ENCODE data around the gene ZNF492.

The ZNF492 gene

DNA sequence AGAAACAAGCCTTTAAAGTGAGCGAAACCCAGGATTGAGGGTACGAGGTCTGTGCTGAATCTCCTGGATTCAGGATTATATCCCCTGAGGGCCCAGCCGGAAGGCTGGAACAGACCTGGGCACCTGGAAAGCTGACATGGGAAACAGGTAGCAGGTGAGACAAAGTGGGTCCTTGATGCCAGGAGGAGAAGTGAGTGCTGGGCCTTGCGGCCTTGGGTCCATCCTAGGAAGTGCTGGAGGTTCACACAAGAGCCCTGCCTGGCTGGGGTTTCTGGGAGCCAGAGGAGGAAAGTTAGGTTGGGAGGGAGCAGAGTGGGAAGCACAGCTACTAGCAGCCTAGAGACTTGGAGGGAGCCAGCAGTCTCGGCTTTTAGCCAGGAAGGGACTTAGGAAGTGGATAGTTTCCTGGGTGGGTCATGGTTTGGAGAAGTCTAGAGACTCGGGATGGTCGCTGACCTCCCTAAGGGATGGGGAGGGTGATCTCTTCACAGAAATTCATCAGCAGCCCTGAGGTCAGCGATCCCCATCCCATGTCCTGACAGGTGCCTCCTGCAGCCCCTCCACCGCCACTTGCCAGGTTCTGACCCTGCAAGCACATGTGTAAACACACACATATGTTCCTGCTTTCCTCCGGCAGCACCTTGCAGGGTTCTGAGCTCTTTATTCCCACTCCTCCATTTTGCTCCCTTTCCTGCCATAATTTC lies 29.4 kb upstream of the ZNF492 start:
- Histone ChIP-seq H3K9me3 (ENCODE audit: insufficient read depth, low read length) (no peaks in the 10 kb centered on the region), H2AFZ (ENCODE audit: low read depth, low read length) (no peak overlapping the region), H3K79me2 (ENCODE audit: low read length) (no peaks in the 10 kb centered on the region), H3K36me3 (replicated peaks; ENCODE audit: low read depth, low read length) (no peaks in the 10 kb centered on the region), H3K9ac (ENCODE audit: low read length) (no peak overlapping the region), H3K4me2 (ENCODE audit: low read length) (no peak overlapping the region), H3K4me3 (ENCODE audit: low read length) (no peak overlapping the region), H3K4me1 (ENCODE audit: low read length) (no peaks in the 10 kb centered on the region), H3K27me3 (ENCODE audit: low read depth, low read length) (no peaks in the 10 kb centered on the region), H4K20me1 (ENCODE audit: insufficient read depth, low read length) (no peaks in the 10 kb centered on the region), H3K27ac (ENCODE audit: low read length) (no peak overlapping the region)
- TF ChIP-seq, protein P1, sequence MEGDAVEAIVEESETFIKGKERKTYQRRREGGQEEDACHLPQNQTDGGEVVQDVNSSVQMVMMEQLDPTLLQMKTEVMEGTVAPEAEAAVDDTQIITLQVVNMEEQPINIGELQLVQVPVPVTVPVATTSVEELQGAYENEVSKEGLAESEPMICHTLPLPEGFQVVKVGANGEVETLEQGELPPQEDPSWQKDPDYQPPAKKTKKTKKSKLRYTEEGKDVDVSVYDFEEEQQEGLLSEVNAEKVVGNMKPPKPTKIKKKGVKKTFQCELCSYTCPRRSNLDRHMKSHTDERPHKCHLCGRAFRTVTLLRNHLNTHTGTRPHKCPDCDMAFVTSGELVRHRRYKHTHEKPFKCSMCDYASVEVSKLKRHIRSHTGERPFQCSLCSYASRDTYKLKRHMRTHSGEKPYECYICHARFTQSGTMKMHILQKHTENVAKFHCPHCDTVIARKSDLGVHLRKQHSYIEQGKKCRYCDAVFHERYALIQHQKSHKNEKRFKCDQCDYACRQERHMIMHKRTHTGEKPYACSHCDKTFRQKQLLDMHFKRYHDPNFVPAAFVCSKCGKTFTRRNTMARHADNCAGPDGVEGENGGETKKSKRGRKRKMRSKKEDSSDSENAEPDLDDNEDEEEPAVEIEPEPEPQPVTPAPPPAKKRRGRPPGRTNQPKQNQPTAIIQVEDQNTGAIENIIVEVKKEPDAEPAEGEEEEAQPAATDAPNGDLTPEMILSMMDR (IDR thresholded peaks at IDR 0.05; ENCODE audit: low read depth, low read length) = no peak
- TF ChIP-seq EZH2phosphoT487 (IDR thresholded peaks at IDR 0.05; ENCODE audit: low read depth) = no peak

DNA sequence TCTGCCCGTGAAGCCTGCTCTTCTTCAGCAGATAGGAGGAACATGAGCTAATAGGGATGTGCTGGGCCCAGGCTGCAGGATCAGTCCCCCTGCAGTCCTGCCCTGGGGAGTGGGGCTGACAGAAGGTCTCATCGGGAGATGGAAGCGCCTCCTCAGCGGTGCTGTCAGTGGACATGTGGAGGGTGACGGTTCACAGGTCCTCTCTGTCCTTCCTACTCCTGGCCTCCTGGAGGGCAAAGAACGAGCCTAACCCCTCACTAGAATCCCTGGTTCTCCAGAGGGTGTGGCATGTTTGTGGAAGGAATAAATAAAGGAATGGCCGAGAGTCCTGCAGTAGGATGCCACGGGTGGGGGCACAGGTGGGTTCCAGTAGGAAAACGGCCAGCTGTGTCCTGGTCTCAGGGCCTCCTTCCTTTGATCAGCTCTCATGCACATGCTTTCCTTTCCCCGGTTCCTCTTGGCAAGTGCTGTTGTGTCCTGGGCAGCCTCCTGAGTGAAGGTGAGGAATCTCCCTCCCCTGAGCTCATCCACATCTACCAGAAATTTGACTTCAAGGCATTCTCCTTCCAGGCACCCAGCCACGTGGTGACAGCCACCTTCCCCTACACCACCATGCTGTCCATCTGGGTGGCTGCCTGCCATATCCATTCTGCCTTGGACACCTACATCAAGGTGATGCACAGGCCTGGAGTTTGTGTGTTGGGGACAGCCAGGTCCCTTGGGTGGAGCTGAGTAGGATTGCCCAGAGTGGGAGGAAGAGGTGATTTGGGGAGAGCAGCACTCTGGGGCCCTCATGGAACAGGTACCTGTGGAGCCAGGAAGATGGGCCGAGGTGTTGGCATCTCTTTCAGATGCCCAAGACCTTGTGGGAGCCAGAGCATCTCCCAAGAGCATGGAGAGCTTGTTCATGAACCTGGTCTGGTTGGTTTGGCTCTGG lies 28.6 kb upstream of the ZNF492 start:
- TF ChIP-seq EZH2phosphoT487 (IDR thresholded peaks at IDR 0.05; ENCODE audit: low read depth) = no peak
- TF ChIP-seq, protein P1 (IDR thresholded peaks at IDR 0.05; ENCODE audit: low read depth, low read length) = no peak
- Histone ChIP-seq H4K20me1 (ENCODE audit: insufficient read depth, low read length) (no peaks in the 10 kb centered on the region), H3K27ac (ENCODE audit: low read length) (no peak overlapping the region), H3K9ac (ENCODE audit: low read length) (no peak overlapping the region), H3K27me3 (ENCODE audit: low read depth, low read length) (no peaks in the 10 kb centered on the region), H3K36me3 (replicated peaks; ENCODE audit: low read depth, low read length) (no peaks in the 10 kb centered on the region), H3K4me2 (ENCODE audit: low read length) (no peak overlapping the region), H3K9me3 (ENCODE audit: insufficient read depth, low read length) (no peaks in the 10 kb centered on the region), H3K4me3 (ENCODE audit: low read length) (no peak overlapping the region), H2AFZ (ENCODE audit: low read depth, low read length) (no peak overlapping the region), H3K79me2 (ENCODE audit: low read length) (no peaks in the 10 kb centered on the region), H3K4me1 (ENCODE audit: low read length) (no peaks in the 10 kb centered on the region)

DNA sequence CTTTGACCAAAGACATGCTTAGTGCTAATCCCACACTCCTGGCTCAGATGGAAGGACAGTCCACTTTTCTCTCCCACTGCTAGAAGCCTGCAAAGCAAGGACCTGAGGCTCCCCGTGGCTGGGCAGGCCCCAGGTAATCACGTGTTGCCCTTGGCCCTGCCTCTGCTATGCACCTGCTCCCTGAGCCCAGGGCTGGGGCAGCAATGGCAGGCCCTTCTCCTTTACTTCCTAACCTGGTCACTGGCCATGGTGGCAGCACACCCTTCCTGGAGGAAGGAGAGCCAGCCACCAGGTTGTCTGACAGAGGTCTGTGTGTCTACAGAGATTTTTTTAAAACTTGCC lies 27.9 kb upstream of the ZNF492 start:
- no peaks in the 10 kb centered on the region for H3K79me2 ChIP-seq (ENCODE audit: low read length)
- no peak overlapping the region for H3K27ac ChIP-seq (ENCODE audit: low read length)
- no peak overlapping the region for H3K9ac ChIP-seq (ENCODE audit: low read length)
- H3K36me3 ChIP-seq (replicated peaks; ENCODE audit: low read depth, low read length) = no peaks in the 10 kb centered on the region
- H3K9me3 ChIP-seq (ENCODE audit: insufficient read depth, low read length) = no peaks in the 10 kb centered on the region
- no peaks in the 10 kb centered on the region for H3K4me1 ChIP-seq (ENCODE audit: low read length)
- H3K27me3 ChIP-seq (ENCODE audit: low read depth, low read length) = no peaks in the 10 kb centered on the region
- no peaks in the 10 kb centered on the region for H4K20me1 ChIP-seq (ENCODE audit: insufficient read depth, low read length)
- TF ChIP-seq, protein P1 (IDR thresholded peaks at IDR 0.05; ENCODE audit: low read depth, low read length) = no peak
- TF ChIP-seq EZH2phosphoT487 (IDR thresholded peaks at IDR 0.05; ENCODE audit: low read depth) = no peak
- H2AFZ ChIP-seq (ENCODE audit: low read depth, low read length) = no peak overlapping the region
- no peak overlapping the region for H3K4me3 ChIP-seq (ENCODE audit: low read length)
- no peak overlapping the region for H3K4me2 ChIP-seq (ENCODE audit: low read length)

DNA sequence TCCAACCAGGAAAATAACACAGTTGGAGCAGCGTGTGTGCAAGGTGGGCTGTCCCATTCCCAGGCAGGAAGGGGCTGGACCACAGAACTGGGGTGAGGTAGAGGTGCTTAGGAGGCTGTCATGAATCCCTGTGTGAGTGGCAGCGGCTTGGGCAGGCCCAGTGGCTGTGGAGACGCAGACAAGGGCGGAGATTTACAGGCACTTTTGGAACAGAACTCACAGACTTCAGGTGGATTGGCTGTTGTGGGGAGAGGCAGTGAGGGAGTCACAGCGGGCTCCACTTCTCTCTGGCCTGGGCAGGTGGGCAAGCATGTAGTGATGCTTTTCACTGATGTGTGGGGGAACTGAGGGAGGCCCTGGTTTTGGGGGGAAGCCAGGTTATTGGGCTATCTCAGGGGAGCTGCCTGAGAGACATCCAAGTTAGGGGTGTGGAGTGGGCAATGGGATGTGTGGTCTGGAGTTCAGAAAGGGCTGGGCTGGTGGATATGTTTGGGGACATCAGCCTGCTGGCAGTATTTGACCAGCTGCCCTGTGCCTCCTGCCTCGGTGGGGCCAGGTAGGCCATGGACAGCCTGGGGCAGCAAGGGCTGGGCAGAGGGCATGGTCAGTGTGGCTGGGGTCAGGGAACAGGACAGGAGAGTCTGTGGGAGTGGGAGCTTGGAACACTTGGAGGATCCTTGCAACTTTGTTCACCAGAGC lies 27.0 kb upstream of the ZNF492 start:
- Histone ChIP-seq H3K4me1 (ENCODE audit: low read length) (no peaks in the 10 kb centered on the region), H3K79me2 (ENCODE audit: low read length) (no peaks in the 10 kb centered on the region), H3K9me3 (ENCODE audit: insufficient read depth, low read length) (no peaks in the 10 kb centered on the region), H3K36me3 (replicated peaks; ENCODE audit: low read depth, low read length) (no peaks in the 10 kb centered on the region), H3K27me3 (ENCODE audit: low read depth, low read length) (no peaks in the 10 kb centered on the region), H3K4me3 (ENCODE audit: low read length) (no peak overlapping the region), H4K20me1 (ENCODE audit: insufficient read depth, low read length) (no peaks in the 10 kb centered on the region), H3K4me2 (ENCODE audit: low read length) (no peak overlapping the region), H2AFZ (ENCODE audit: low read depth, low read length) (no peak overlapping the region), H3K9ac (ENCODE audit: low read length) (no peak overlapping the region), H3K27ac (ENCODE audit: low read length) (no peak overlapping the region)
- TF ChIP-seq, protein P1 (IDR thresholded peaks at IDR 0.05; ENCODE audit: low read depth, low read length) = no peak
- TF ChIP-seq EZH2phosphoT487 (IDR thresholded peaks at IDR 0.05; ENCODE audit: low read depth) = no peak

All from OCI-LY3 (cell line).